Measurements from ENCODE around the gene SOD3. TPM values are rescaled to one million over a fixed set of nuclear protein-coding genes. Genes with fewer than 3 reads are reported as not detected.

SOD3 gene
- total and polyA plus RNA-seq, 2 of the 13 experiments (the other 11 are each of a cell fraction or from before 2014, with no cell fraction given), result 0.04 TPM; not detected in 1

DNA sequence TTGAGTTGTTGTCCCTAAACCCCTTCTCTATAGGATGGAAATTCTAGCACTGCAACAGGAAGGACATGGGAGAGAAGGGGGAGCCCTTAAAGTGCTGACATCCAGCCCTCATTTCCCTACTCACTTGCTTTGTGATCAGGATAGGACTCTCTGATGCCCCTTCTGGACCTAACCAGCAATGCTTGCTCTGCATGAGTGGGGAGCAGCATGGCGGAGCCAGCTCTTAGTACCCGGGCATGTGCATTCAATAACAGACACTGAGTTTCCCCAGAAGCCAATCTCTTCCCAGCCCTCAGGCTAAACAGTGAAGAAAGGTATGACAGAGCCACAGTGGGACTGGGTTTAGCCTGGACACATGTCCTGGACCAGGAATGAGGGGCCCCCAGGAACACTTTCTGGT lies 14.0 kb downstream of the SOD3 start:
- no peak overlapping the region for H2AFZ ChIP-seq (ENCODE audit: low read length)
- no peaks in the 10 kb centered on the region for H3K79me2 ChIP-seq (ENCODE audit: insufficient read depth, low read length)
- FAIRE-seq (no peak), DNase-seq (ENCODE audit: low spot score) (no peak), ATAC-seq (peak; percentile 88)
- H3K9ac ChIP-seq (ENCODE audit: insufficient read depth, low read depth, low read length), result no peak overlapping the region
- no peak overlapping the region for H3K27ac ChIP-seq (ENCODE audit: extremely low read length, insufficient read depth, low read length)
- H3K4me1 ChIP-seq (ENCODE audit: insufficient read depth, low read length), result no peaks in the 10 kb centered on the region
- intact Hi-C loops (cut with micrococcal nuclease; ENCODE audit: unreplicated experiment), result no loop called here
- H3K36me3 ChIP-seq (replicated peaks in 1 of 2; ENCODE audit: control insufficient read depth in 1 of 2, insufficient read depth in 2 of 2, low read length in 2 of 2), result no peaks in the 10 kb centered on the region
- WGBS (ENCODE audit: low lambda C conversion rate), result 13% methylated on average over 2 of the region's 2 CpGs
- ChIA-PET CTCF (ENCODE audit: low intra/inter-chr PET ratio, low total read pairs) (no interaction called here), POLR2A (no interaction called here)
- H3K27me3 ChIP-seq (ENCODE audit: control insufficient read depth in 1 of 2, insufficient read depth in 2 of 2, low read length in 2 of 2), result peaks cover 0 to 11% of the 10 kb centered on the region in 2 experiments; a peak in 2 of 5 replicates
- BruUV-seq (replicated peaks), result no TSS peak
- no peaks in the 10 kb centered on the region for H3K9me3 ChIP-seq (ENCODE audit: low read length)
- H4K20me1 ChIP-seq (ENCODE audit: insufficient read depth, low read length), result no peaks in the 10 kb centered on the region
- in situ Hi-C loops (cut with HindIII; ENCODE audit: extremely low pct_ligation_motif_present, low pct_unique_long_range_greater_than_20kb), result no loop called here
- H3K4me2 ChIP-seq (ENCODE audit: low read depth, low read length), result no peak overlapping the region
- TF ChIP-seq HMGXB4 (CRISPR knock-in tag; IDR thresholded peaks at IDR 0.05; ENCODE audit: borderline replicate concordance in 1 of 2, low read depth in 1 of 2) (no peak), CTCF (CRISPR knock-in tag; IDR thresholded peaks at IDR 0.05) (0 out of 2 replicates have a peak, but pooled peaks have one; percentile 4)
- no peak overlapping the region for H3K4me3 ChIP-seq (replicated peaks in 1 of 3; ENCODE audit: insufficient read depth in 1 of 3, low read depth in 2 of 3, low read length in 3 of 3)

- CTCF ChIA-PET (ENCODE audit: low intra/inter-chr PET ratio, low total read pairs), result no interaction called here
- 57% methylated on average over 6 of the region's 6 CpGs for WGBS (ENCODE audit: low lambda C conversion rate)
- POLR2A ChIA-PET, result no interaction called here
- TF ChIP-seq HOMEZ (CRISPR knock-in tag; IDR thresholded peaks at IDR 0.05; ENCODE audit: low read depth), result no peak
- TF ChIP-seq, protein P1, sequence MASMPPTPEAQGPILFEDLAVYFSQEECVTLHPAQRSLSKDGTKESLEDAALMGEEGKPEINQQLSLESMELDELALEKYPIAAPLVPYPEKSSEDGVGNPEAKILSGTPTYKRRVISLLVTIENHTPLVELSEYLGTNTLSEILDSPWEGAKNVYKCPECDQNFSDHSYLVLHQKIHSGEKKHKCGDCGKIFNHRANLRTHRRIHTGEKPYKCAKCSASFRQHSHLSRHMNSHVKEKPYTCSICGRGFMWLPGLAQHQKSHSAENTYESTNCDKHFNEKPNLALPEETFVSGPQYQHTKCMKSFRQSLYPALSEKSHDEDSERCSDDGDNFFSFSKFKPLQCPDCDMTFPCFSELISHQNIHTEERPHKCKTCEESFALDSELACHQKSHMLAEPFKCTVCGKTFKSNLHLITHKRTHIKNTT (CRISPR knock-in tag; IDR thresholded peaks at IDR 0.05), result no peak
- TF ChIP-seq RXRB (CRISPR knock-in tag; IDR thresholded peaks at IDR 0.05; ENCODE audit: borderline replicate concordance), result no peak
- TF ChIP-seq ZNF383 (CRISPR knock-in tag; IDR thresholded peaks at IDR 0.05; ENCODE audit: borderline replicate concordance), result no peak
Measured at GRCh38 chr4:24809815-24810405, 14.5 kb downstream of the SOD3 start.

More at GRCh38 chr4:24809815-24810405, 14.5 kb downstream of the SOD3 start:
- FAIRE-seq, result no peak
- H3K4me3 ChIP-seq (replicated peaks in 1 of 3; ENCODE audit: insufficient read depth in 1 of 3, low read depth in 2 of 3, low read length in 3 of 3), result no peak overlapping the region
- no peak overlapping the region for H3K4me2 ChIP-seq (ENCODE audit: low read depth, low read length)
- H4K20me1 ChIP-seq (ENCODE audit: insufficient read depth, low read length), result no peaks in the 10 kb centered on the region
- intact Hi-C loops (cut with micrococcal nuclease; ENCODE audit: unreplicated experiment), result no loop called here
- no peaks in the 10 kb centered on the region for H3K9me3 ChIP-seq (ENCODE audit: low read length)
- no peaks in the 10 kb centered on the region for H3K4me1 ChIP-seq (ENCODE audit: insufficient read depth, low read length)
- peaks cover 0 to 11% of the 10 kb centered on the region in 2 experiments; a peak in 2 of 5 replicates for H3K27me3 ChIP-seq (ENCODE audit: control insufficient read depth in 1 of 2, insufficient read depth in 2 of 2, low read length in 2 of 2)
- H3K27ac ChIP-seq (ENCODE audit: extremely low read length, insufficient read depth, low read length), result no peak overlapping the region
- no peaks in the 10 kb centered on the region for H3K36me3 ChIP-seq (replicated peaks in 1 of 2; ENCODE audit: control insufficient read depth in 1 of 2, insufficient read depth in 2 of 2, low read length in 2 of 2)
- H3K9ac ChIP-seq (ENCODE audit: insufficient read depth, low read depth, low read length), result no peak overlapping the region
- no peak overlapping the region for H2AFZ ChIP-seq (ENCODE audit: low read length)
- H3K79me2 ChIP-seq (ENCODE audit: insufficient read depth, low read length), result no peaks in the 10 kb centered on the region
- no TSS peak for BruUV-seq (replicated peaks)
- in situ Hi-C loops (cut with HindIII; ENCODE audit: extremely low pct_ligation_motif_present, low pct_unique_long_range_greater_than_20kb), result no loop called here
- no peak for DNase-seq (ENCODE audit: low spot score)
- no peak for ATAC-seq
